Astrocyte of the spinal cord (primary cell): ENCODE measurements around the gene RPS21.

Source experiments
- DNase-seq: peaks from one replicate; pipeline ENCODE4 v3.0.0; 2011; ENCODE audit warnings: low read depth, low spot score
- H3K4me3 ChIP-seq: 2 replicates; pipeline ENCODE4 v1.5.1; 2011; ENCODE audit warnings: low read depth, mild to moderate bottlenecking, low read length, moderate library complexity
- in situ Hi-C: cut with HindIII; loops from 2 replicates; pipeline ENCODE4 v1.10.0; 2017; ENCODE audit warnings: low sequenced_read_pairs
- TF ChIP-seq, protein P1 (sequence below): IDR thresholded peaks from 2 replicates; pipeline ENCODE4 v1.5.1; 2012; ENCODE audit warnings: low read depth, mild to moderate bottlenecking, low read length, inconsistent platforms

Gene RPS21

GRCh38 chr20:62344782-62345181 lies 42.1 kb upstream of the RPS21 start:
- in situ Hi-C loops: no loop called here
- TF ChIP-seq, protein P1, sequence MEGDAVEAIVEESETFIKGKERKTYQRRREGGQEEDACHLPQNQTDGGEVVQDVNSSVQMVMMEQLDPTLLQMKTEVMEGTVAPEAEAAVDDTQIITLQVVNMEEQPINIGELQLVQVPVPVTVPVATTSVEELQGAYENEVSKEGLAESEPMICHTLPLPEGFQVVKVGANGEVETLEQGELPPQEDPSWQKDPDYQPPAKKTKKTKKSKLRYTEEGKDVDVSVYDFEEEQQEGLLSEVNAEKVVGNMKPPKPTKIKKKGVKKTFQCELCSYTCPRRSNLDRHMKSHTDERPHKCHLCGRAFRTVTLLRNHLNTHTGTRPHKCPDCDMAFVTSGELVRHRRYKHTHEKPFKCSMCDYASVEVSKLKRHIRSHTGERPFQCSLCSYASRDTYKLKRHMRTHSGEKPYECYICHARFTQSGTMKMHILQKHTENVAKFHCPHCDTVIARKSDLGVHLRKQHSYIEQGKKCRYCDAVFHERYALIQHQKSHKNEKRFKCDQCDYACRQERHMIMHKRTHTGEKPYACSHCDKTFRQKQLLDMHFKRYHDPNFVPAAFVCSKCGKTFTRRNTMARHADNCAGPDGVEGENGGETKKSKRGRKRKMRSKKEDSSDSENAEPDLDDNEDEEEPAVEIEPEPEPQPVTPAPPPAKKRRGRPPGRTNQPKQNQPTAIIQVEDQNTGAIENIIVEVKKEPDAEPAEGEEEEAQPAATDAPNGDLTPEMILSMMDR: no peak
- no peak overlapping the region for H3K4me3 ChIP-seq
- DNase-seq: no peak

GRCh38 chr20:62345681-62346370 lies 41.1 kb upstream of the RPS21 start:
- H3K4me3 ChIP-seq: no peak overlapping the region
- TF ChIP-seq, protein P1: no peak
- in situ Hi-C loops: no loop called here
- DNase-seq: no peak

DNA sequence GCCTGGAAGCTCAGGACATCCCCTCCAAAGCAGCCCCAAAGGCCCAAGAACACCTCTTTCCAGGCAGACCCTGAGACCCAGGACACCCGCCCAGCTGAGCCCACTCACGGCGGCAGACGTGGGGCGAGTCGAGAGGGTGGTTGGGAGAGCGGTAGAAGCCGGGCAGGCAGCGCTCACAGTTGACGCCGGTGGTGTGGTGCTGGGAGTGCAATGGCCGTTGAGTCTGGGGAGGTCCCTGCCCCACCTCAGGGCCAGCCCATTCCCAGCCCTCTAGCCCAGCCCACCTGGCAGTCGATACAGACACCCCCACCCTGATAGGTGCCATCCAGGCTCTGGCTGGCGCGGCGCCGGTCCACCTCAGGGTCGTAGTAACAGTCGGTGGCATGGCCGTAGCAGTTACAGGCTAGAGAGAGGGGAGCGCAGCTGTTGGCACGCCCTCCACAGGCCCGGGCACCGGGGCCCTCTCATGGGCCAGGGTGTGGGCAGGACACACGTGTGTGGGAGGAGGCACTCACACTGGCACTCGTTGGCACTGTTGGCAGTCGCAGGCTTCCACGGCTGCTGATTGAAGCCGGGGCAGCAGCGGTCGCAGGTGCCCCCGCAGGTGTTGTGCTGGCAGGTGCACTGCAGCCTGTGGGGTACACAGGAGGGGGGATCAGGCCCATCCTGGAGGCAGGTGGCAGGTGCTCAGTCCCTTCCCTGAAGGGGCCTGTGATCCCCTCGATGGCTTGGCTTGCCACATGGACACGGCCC lies 40.3 kb upstream of the RPS21 start:
- TF ChIP-seq, protein P1: no peak
- in situ Hi-C loops: no loop called here
- DNase-seq: no peak

GRCh38 chr20:62347151-62347404 lies 39.8 kb upstream of the RPS21 start:
- DNase-seq: no peak
- TF ChIP-seq, protein P1: no peak
- in situ Hi-C loops: no loop called here

More for the DNA sequence above, 40.3 kb upstream of the RPS21 start:
- no peak overlapping the region for H3K4me3 ChIP-seq

DNA sequence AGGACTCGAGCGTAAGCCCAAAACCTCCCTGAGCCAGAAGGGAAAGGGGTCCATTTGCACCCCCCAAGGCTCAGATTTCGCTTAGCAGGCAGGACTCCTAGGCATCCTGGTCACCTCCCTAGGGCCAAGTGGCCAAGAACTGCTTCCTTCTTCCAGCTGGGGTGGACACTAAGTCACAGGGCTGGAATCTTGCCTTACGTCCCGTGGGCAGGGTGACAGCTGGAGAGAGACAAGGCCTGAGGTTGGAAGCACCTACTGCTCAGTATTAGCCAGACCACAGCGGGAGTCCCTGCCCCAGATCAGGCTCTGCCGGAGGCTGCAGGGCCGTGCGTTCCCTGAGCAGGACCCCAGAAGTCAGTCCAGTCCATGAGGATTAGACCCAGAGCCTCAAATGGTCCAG lies 39.5 kb upstream of the RPS21 start:
- in situ Hi-C loops: no loop called here
- TF ChIP-seq, protein P1: no peak
- no peak for DNase-seq
- no peak overlapping the region for H3K4me3 ChIP-seq

More at GRCh38 chr20:62347151-62347404, 39.8 kb upstream of the RPS21 start:
- H3K4me3 ChIP-seq: no peak overlapping the region

GRCh38 chr20:62348604-62349003 lies 38.3 kb upstream of the RPS21 start:
- TF ChIP-seq, protein P1: no peak
- H3K4me3 ChIP-seq: no peak overlapping the region

More at GRCh38 chr20:62348604-62349003, 38.3 kb upstream of the RPS21 start:
- DNase-seq: no peak
- in situ Hi-C loops: no loop called here
